ENCODE measurements around the gene RMND5A. TPM values are rescaled to one million over a fixed set of nuclear protein-coding genes. Genes with fewer than 3 reads are reported as not detected.

The RMND5A gene
- total RNA-seq, 1 experiment from 2014 or later, result 24.0 TPM

Other genes starting within 250 kb of the RMND5A start
- gene CHMP3, start 156.8 kb upstream of the RMND5A start, total RNA-seq (2014; rRNA removed; shearing (Covaris generic)), result 61.5 and 79.2 TPM in 2 replicates
- gene RNF103, start 96.4 kb upstream of the RMND5A start, total RNA-seq (2014; rRNA removed; shearing (Covaris generic)), result 6.7 and 14.6 TPM in 2 replicates
- gene CD8A, start 70.6 kb downstream of the RMND5A start, total RNA-seq (2014; rRNA removed; shearing (Covaris generic)), result not detected in 2 replicates
- gene CD8B, start 141.6 kb downstream of the RMND5A start, total RNA-seq (2014; rRNA removed; shearing (Covaris generic)), result not detected in 2 replicates
- gene RGPD1, start 221.8 kb downstream of the RMND5A start, total RNA-seq (2014; rRNA removed; shearing (Covaris generic)), result 0.12 TPM in 1 of 2 replicates, not detected in the other